Suprapubic skin (tissue), 4 donors: ENCODE data around the gene BTNL3. TPM values are rescaled to one million over a fixed set of nuclear protein-coding genes. Genes with fewer than 3 reads are reported as not detected.

ENCODE experiments used
- DNase-seq, 2 donors: peaks; one replicate each; pipeline ENCODE4 v3.0.0-alpha.2; 2019; ENCODE audit warnings: low spot score in 2 of 2
- H3K27ac ChIP-seq: fragments of 200-600 bp; sonication (generic); one replicate; pipeline ENCODE4 v1.5.1; 2019
- H3K27me3 ChIP-seq: fragments of 200-600 bp; sonication (generic); one replicate; pipeline ENCODE4 v1.5.1; 2019
- H3K36me3 ChIP-seq: fragments of 200-600 bp; sonication (generic); one replicate; pipeline ENCODE4 v1.5.1; 2019
- H3K4me1 ChIP-seq: fragments of 200-600 bp; sonication (generic); one replicate; pipeline ENCODE4 v1.5.1; 2019
- H3K4me3 ChIP-seq: fragments of 200-600 bp; sonication (generic); one replicate; pipeline ENCODE4 v1.5.1; 2019; ENCODE audit warnings: mild to moderate bottlenecking
- H3K9me3 ChIP-seq: fragments of 200-600 bp; sonication (generic); one replicate; pipeline ENCODE4 v1.5.1; 2019
- EP300 ChIP-seq: sonication (generic); formaldehyde crosslinking; IDR thresholded peaks from one replicate; pipeline ENCODE4 v1.6.1; 2017; ENCODE audit warnings: antibody characterized with exemption
- POLR2A ChIP-seq, 2 donors: fragments of 450-650 bp; IDR thresholded peaks; one replicate each; pipeline ENCODE4 v1.6.1; 2017; ENCODE audit warnings: antibody characterized with exemption in 2 of 2, mild to moderate bottlenecking in 2 of 2, moderate library complexity in 2 of 2
- POLR2AphosphoS5 ChIP-seq, 3 donors: sonication (generic); formaldehyde crosslinking; IDR thresholded peaks; one replicate each; pipeline ENCODE4 v1.6.1; 2017; ENCODE audit warnings: antibody characterized with exemption in 3 of 3
- WGBS: methylation state at CpG from one replicate; pipeline ENCODE4 v1.1.5; 2018; 5-methylcytosine and 5-hydroxymethylcytosine counted together
- total RNA-seq, 4 donors: library from RNA; depleted of rRNA; stranded (reverse); fragments of >200 nt; gene quantifications; one replicate each; pipeline ENCODE4 v1.1.0, GENCODE V29; 2016
- TF ChIP-seq, protein P1 (sequence below), 2 donors: fragments of 200-600 bp in 1 of 2; fragments of 450-650 bp in 1 of 2; sonication (generic) in 1 of 2; IDR thresholded peaks; one replicate each; pipeline ENCODE4 v1.5.1; 2016 to 2019; ENCODE audit warnings: antibody characterized with exemption in 2 of 2, mild to moderate bottlenecking in 1 of 2, moderate library complexity in 1 of 2

Gene BTNL3
- total RNA-seq, 4 donors from 2014 or later = not detected

DNA sequence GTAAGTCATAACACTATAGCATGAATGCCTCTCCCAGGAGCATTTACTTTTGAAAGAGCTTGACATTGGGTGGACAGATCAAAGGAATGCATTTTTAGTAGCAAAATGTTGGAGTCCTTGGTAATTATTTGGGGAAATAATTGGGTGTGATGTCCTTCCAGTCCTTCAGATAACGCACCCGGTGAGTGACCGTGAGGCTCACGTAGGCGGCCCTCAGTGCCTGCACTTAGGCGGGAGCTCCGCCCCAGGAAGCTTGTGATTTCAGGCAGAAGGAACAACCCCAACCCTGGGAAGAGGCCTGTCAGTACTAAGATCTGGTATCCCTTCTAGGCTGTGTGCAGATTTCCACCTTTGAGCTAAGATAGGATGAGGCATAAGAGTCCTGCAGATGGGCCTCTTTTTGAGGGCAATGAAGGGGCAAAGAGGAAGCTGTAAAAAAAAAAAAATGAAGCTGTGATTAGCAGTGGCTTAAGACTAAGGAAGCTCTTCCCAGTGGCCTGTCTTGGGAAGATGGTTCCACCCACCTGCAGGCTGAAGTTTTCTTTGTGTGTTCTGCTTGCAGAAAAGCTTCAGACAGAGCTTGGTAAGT is 66.3 kb downstream of the BTNL3 start:
- no peak for DNase-seq
- TF ChIP-seq POLR2A (IDR thresholded peaks at IDR 0.05) (no peak), POLR2AphosphoS5 (IDR thresholded peaks at IDR 0.05) (no peak), EP300 (no peak)
- TF ChIP-seq, protein P1, sequence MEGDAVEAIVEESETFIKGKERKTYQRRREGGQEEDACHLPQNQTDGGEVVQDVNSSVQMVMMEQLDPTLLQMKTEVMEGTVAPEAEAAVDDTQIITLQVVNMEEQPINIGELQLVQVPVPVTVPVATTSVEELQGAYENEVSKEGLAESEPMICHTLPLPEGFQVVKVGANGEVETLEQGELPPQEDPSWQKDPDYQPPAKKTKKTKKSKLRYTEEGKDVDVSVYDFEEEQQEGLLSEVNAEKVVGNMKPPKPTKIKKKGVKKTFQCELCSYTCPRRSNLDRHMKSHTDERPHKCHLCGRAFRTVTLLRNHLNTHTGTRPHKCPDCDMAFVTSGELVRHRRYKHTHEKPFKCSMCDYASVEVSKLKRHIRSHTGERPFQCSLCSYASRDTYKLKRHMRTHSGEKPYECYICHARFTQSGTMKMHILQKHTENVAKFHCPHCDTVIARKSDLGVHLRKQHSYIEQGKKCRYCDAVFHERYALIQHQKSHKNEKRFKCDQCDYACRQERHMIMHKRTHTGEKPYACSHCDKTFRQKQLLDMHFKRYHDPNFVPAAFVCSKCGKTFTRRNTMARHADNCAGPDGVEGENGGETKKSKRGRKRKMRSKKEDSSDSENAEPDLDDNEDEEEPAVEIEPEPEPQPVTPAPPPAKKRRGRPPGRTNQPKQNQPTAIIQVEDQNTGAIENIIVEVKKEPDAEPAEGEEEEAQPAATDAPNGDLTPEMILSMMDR (IDR thresholded peaks at IDR 0.05) = no peak

More for the DNA sequence above, 66.3 kb downstream of the BTNL3 start:
- WGBS = 41% methylated on average over 7 of the region's 7 CpGs
- no peaks in the 10 kb centered on the region for H3K36me3 ChIP-seq
- H3K4me1 ChIP-seq = peaks cover 31% of the 10 kb centered on the region
- H3K4me3 ChIP-seq = no peak overlapping the region
- peaks cover 94% of the 10 kb centered on the region for H3K27me3 ChIP-seq
- H3K9me3 ChIP-seq = no peaks in the 10 kb centered on the region
- H3K27ac ChIP-seq = no peak overlapping the region

Other genes starting within 250 kb of the BTNL3 start
- gene OR2Y1, start 248.8 kb upstream of the BTNL3 start, total RNA-seq = not detected
- 100 to 1,000 TPM; 122 to 137 (median 125) TPM for gene MGAT1, start 186.0 kb upstream of the BTNL3 start, total RNA-seq
- 10 to 100 TPM; 35.5 to 41.1 (median 39.1) TPM for gene ZFP62, start 127.6 kb upstream of the BTNL3 start, total RNA-seq
- under 1 TPM in 2 of 4 donors, not detected in 2; 0.51 to 0.79 TPM for gene BTNL8, start 89.7 kb upstream of the BTNL3 start, total RNA-seq
- gene BTNL9, start 51.4 kb downstream of the BTNL3 start, total RNA-seq = 10 to 100 TPM; 13.4 to 98.3 (median 27.7) TPM
- not detected for gene OR2V1, start 142.3 kb downstream of the BTNL3 start, total RNA-seq
- gene OR2V2, start 158.7 kb downstream of the BTNL3 start, total RNA-seq = not detected
- gene TRIM7, start 216.3 kb downstream of the BTNL3 start, total RNA-seq = 10 to 100 TPM; 52.0 to 79.0 (median 69.4) TPM
- 10 to 100 TPM; 13.3 to 23.3 (median 16.2) TPM for gene TRIM41, start 234.4 kb downstream of the BTNL3 start, total RNA-seq